ENCODE data around the gene EEF1G. TPM values are rescaled to one million over a fixed set of nuclear protein-coding genes. Genes with fewer than 3 reads are reported as not detected.

Gene EEF1G
- total and polyA plus RNA-seq, 9 donors: 2,985 to 3,686 (median 3,409) TPM

- Histone ChIP-seq H3K4me3 (ENCODE audit: low read length) (peak overlapping the region; percentile 99), H3K9me3 (replicated peaks; ENCODE audit: control insufficient read depth, low read depth, low read length) (no peaks in the 10 kb centered on the region), H3K27ac (ENCODE audit: low read length) (peak overlapping the region; percentile 94), H3K36me3 (ENCODE audit: control insufficient read depth, insufficient read depth, low read length) (peaks cover 4% of the 10 kb centered on the region), H3K27me3 (ENCODE audit: control insufficient read depth, insufficient read depth, low read length) (no peaks in the 10 kb centered on the region), H3K4me1 (ENCODE audit: control insufficient read depth, insufficient read depth, low read length) (peaks cover 66% of the 10 kb centered on the region)
- WGBS (ENCODE audit: insufficient coverage): 43% methylated on average over 5 of the region's 8 CpGs
- peak; percentile 67 for DNase-seq
Observed at GRCh38 chr11:62547691-62548281, 25.9 kb downstream of the EEF1G start.

- DNase-seq: peak; percentile 79
- Histone ChIP-seq H3K4me1 (ENCODE audit: control insufficient read depth, insufficient read depth, low read length) (peaks cover 66% of the 10 kb centered on the region), H3K27ac (ENCODE audit: low read length) (peak overlapping the region; percentile 94), H3K4me3 (ENCODE audit: low read length) (peak overlapping the region; percentile 99), H3K27me3 (ENCODE audit: control insufficient read depth, insufficient read depth, low read length) (no peaks in the 10 kb centered on the region), H3K9me3 (replicated peaks; ENCODE audit: control insufficient read depth, low read depth, low read length) (no peaks in the 10 kb centered on the region), H3K36me3 (ENCODE audit: control insufficient read depth, insufficient read depth, low read length) (peaks cover 4% of the 10 kb centered on the region)
- WGBS (ENCODE audit: insufficient coverage): 0% methylated on average over 26 of the region's 40 CpGs
Observed at GRCh38 chr11:62546929-62547625, 26.6 kb downstream of the EEF1G start.

GRCh38 chr11:62546244-62546928 is 27.3 kb downstream of the EEF1G start, which contains the start of gene AHNAK:
Gene AHNAK (minus strand): TSS chr11:62546806. CDS start chr11:62536098, 10,708 bp downstream.
- Histone ChIP-seq H3K36me3 (ENCODE audit: control insufficient read depth, insufficient read depth, low read length) (peaks cover 9% of the 10 kb centered on the region), H3K27me3 (ENCODE audit: control insufficient read depth, insufficient read depth, low read length) (no peaks in the 10 kb centered on the region), H3K4me1 (ENCODE audit: control insufficient read depth, insufficient read depth, low read length) (peaks cover 66% of the 10 kb centered on the region), H3K4me3 (ENCODE audit: low read length) (peak within 1 kb of the TSS; percentile 99), H3K9me3 (replicated peaks; ENCODE audit: control insufficient read depth, low read depth, low read length) (no peaks in the 10 kb centered on the region), H3K27ac (ENCODE audit: low read length) (peak within 1 kb of the TSS; percentile 98)
- WGBS (ENCODE audit: insufficient coverage): 0% methylated on average over 60 of the region's 69 CpGs
- peak; percentile 90 for DNase-seq

GRCh38 chr11:62545437-62546243 is 28.1 kb downstream of the EEF1G start:
- Histone ChIP-seq H3K27me3 (ENCODE audit: control insufficient read depth, insufficient read depth, low read length) (no peaks in the 10 kb centered on the region), H3K36me3 (ENCODE audit: control insufficient read depth, insufficient read depth, low read length) (peaks cover 12% of the 10 kb centered on the region), H3K27ac (ENCODE audit: low read length) (peak overlapping the region; percentile 98), H3K9me3 (replicated peaks; ENCODE audit: control insufficient read depth, low read depth, low read length) (no peaks in the 10 kb centered on the region), H3K4me1 (ENCODE audit: control insufficient read depth, insufficient read depth, low read length) (peaks cover 66% of the 10 kb centered on the region), H3K4me3 (ENCODE audit: low read length) (peak overlapping the region; percentile 99)
- WGBS (ENCODE audit: insufficient coverage): 0% methylated on average over 23 of the region's 59 CpGs
- DNase-seq: peak; percentile 98

GRCh38 chr11:62544581-62545436 is 28.9 kb downstream of the EEF1G start:
- Histone ChIP-seq H3K9me3 (replicated peaks; ENCODE audit: control insufficient read depth, low read depth, low read length) (no peaks in the 10 kb centered on the region), H3K4me1 (ENCODE audit: control insufficient read depth, insufficient read depth, low read length) (peaks cover 74% of the 10 kb centered on the region), H3K27ac (ENCODE audit: low read length) (peak overlapping the region; percentile 98), H3K4me3 (ENCODE audit: low read length) (peak overlapping the region; percentile 99), H3K27me3 (ENCODE audit: control insufficient read depth, insufficient read depth, low read length) (no peaks in the 10 kb centered on the region), H3K36me3 (ENCODE audit: control insufficient read depth, insufficient read depth, low read length) (peaks cover 12% of the 10 kb centered on the region)
- WGBS (ENCODE audit: insufficient coverage): 0% methylated on average over 20 of the region's 32 CpGs
- DNase-seq: peak; percentile 61

- no peaks in the 10 kb centered on the region for H3K9me3 ChIP-seq (replicated peaks; ENCODE audit: control insufficient read depth, low read depth, low read length)
- peaks cover 17% of the 10 kb centered on the region for H3K36me3 ChIP-seq (ENCODE audit: control insufficient read depth, insufficient read depth, low read length)
- 25% methylated on average over 11 of the region's 22 CpGs for WGBS (ENCODE audit: insufficient coverage)
- H3K4me3 ChIP-seq (ENCODE audit: low read length): peak overlapping the region; percentile 99
- H3K27me3 ChIP-seq (ENCODE audit: control insufficient read depth, insufficient read depth, low read length): no peaks in the 10 kb centered on the region
- H3K4me1 ChIP-seq (ENCODE audit: control insufficient read depth, insufficient read depth, low read length): peaks cover 77% of the 10 kb centered on the region
- H3K27ac ChIP-seq (ENCODE audit: low read length): peak overlapping the region; percentile 98
- DNase-seq: no peak
Observed at GRCh38 chr11:62543680-62544444, 29.8 kb downstream of the EEF1G start.

- WGBS (ENCODE audit: insufficient coverage): 7% methylated on average over 30 of the region's 30 CpGs
- H3K4me1 ChIP-seq (ENCODE audit: control insufficient read depth, insufficient read depth, low read length): peaks cover 78% of the 10 kb centered on the region
Observed at GRCh38 chr11:62542750-62543567, 30.7 kb downstream of the EEF1G start.

GRCh38 chr11:62542111-62542745 is 31.5 kb downstream of the EEF1G start:
- WGBS (ENCODE audit: insufficient coverage): 46% methylated on average over 4 of the region's 6 CpGs
- H3K4me1 ChIP-seq (ENCODE audit: control insufficient read depth, insufficient read depth, low read length): peaks cover 76% of the 10 kb centered on the region

More at GRCh38 chr11:62542750-62543567, 30.7 kb downstream of the EEF1G start:
- Histone ChIP-seq H3K27ac (ENCODE audit: low read length) (peak overlapping the region; percentile 98), H3K4me3 (ENCODE audit: low read length) (peak overlapping the region; percentile 99), H3K36me3 (ENCODE audit: control insufficient read depth, insufficient read depth, low read length) (peaks cover 22% of the 10 kb centered on the region), H3K9me3 (replicated peaks; ENCODE audit: control insufficient read depth, low read depth, low read length) (no peaks in the 10 kb centered on the region), H3K27me3 (ENCODE audit: control insufficient read depth, insufficient read depth, low read length) (no peaks in the 10 kb centered on the region)
- DNase-seq: peak; percentile 90

More at GRCh38 chr11:62542111-62542745, 31.5 kb downstream of the EEF1G start:
- peak overlapping the region; percentile 98 for H3K27ac ChIP-seq (ENCODE audit: low read length)
- H3K9me3 ChIP-seq (replicated peaks; ENCODE audit: control insufficient read depth, low read depth, low read length): no peaks in the 10 kb centered on the region
- peaks cover 24% of the 10 kb centered on the region for H3K36me3 ChIP-seq (ENCODE audit: control insufficient read depth, insufficient read depth, low read length)
- H3K27me3 ChIP-seq (ENCODE audit: control insufficient read depth, insufficient read depth, low read length): no peaks in the 10 kb centered on the region
- DNase-seq: no peak
- H3K4me3 ChIP-seq (ENCODE audit: low read length): peak overlapping the region; percentile 99

All from muscle of leg (tissue), 11 donors.